ENCODE measurements around the gene ALK. TPM values are rescaled to one million over a fixed set of nuclear protein-coding genes. Genes with fewer than 3 reads are reported as not detected.

ALK gene
- total RNA-seq, 1 experiment from 2014 or later, result not detected

- DNase-seq (ENCODE audit: low spot score), result no peak
Observed at GRCh38 chr2:29718076-29718686, 203.2 kb downstream of the ALK start.

DNA sequence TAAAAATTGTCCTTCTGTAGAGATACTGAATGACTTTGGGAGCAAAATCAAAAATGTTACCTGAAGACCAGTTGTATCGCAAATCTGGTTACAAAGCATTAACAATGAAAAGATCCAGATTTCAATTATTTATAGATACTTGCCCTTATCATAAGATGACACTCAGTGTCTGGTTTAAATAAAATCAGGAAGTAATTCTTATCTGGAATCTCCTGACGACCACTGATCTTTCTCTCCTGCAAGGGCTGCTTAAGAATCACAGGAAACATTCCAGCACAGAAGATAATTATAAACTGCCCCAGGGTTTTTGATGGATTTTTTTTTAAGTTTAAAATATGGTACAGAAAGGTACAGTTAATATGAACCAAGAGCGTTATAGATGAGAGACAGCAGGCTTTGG lies 205.7 kb downstream of the ALK start:
- no peak for DNase-seq (ENCODE audit: low spot score)

DNA sequence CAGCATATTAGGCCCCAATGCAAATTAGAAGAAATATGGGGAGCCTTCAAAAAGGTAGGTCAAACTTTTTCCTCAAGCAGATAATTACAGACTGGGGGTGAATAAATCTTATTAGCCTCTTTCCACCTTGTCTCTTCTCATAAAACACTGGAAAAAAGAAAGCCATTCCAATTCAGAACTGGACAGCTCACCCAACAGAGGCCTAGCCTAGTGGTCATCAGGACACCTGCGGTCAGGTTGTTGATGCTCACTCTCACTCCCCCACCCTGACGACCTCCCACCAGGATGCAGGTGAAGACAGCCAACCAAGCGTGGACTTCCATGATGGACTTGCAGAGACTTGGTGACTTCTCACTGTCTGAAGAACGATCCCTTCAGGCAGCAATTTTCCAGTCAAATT lies 207.1 kb downstream of the ALK start:
- no peak for DNase-seq (ENCODE audit: low spot score)

- DNase-seq (ENCODE audit: low spot score), result no peak
Observed at GRCh38 chr2:29706171-29706720, 215.1 kb downstream of the ALK start.

DNA sequence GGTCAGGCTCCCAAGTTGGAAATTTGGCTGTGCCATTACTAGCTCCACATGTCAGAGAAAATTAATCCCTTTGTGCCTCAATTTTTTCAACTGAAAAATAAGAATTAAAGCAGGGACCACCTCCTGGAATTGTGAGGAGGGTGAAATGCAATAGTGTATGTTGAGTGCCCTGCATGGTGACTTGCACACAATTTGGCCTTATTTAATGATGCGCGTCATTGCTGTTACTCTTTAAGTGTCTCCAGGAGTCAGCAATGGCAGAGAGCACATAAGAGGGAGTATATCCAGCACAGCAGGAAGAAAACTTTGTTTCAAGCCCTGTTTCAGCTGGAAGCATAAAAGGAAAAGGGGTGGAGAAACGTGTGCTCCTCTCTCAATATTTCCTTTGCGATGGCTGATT lies 215.8 kb downstream of the ALK start:
- no peak for DNase-seq (ENCODE audit: low spot score)

DNA sequence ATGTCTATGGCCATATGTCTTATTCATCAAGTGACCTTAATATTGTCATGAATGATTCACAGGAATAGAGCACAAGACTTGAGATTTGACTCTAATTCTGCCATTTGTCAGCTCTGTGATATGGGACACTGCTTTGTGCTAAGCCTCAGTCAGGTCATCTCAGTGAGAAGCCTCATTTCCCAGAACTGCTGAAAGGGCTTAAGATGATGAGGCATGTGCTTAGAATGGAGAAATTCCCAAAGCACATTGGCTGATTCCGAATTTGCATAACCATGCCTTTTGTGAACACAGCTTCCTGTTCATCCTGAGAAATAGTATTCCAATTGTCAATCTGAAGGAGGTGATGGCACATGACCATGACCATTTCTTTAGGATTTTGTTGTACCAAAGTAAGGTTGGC lies 218.1 kb downstream of the ALK start:
- no peak for DNase-seq (ENCODE audit: low spot score)

- DNase-seq (ENCODE audit: low spot score), result no peak
Observed at GRCh38 chr2:29702276-29702675, 219.1 kb downstream of the ALK start.

DNA sequence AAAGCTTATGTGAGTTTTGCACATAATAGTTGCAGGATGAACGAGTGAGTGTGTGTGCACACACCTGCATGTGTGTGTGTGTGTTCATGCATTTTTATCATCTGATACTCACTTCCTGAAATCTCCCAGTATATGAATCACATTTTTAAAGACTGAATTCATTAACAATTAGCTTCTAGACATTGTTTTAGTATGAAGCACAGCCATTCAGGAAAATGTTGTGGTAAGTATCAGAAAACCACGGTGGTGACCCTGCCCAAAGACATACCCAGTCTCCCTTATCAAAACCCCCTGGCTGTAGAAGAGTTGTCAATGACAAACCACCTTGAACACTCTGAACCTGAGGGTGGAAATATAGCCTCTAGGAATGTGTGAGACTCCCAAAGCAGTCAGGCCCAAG lies 220.8 kb downstream of the ALK start:
- DNase-seq (ENCODE audit: low spot score), result no peak

GRCh38 chr2:29699045-29699444 lies 222.3 kb downstream of the ALK start:
- DNase-seq (ENCODE audit: low spot score), result no peak

- no peak for DNase-seq (ENCODE audit: low spot score)
Observed at GRCh38 chr2:29698216-29698615, 223.2 kb downstream of the ALK start.

GRCh38 chr2:29697715-29698114 lies 223.7 kb downstream of the ALK start:
- DNase-seq (ENCODE audit: low spot score), result no peak

DNA sequence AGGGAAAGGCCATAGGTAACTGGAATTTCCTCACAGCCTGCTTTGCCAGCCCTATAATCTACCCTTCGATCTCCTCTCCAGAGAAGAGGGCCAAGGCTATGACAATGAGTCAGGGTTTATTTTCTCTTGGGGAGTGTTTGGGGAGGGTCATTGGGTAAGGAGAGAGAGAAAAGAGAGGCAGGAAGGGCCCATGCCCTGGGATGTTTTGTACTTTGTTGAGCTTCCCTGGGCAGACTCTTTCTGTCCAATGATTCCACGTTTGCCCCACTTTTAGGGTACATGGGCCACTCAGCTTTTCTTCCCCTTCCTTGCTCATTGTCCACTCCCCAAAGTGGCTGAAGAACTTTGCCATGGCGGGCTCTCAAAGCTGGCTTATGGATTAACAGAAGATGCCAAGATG lies 224.2 kb downstream of the ALK start:
- no peak for DNase-seq (ENCODE audit: low spot score)

DNA sequence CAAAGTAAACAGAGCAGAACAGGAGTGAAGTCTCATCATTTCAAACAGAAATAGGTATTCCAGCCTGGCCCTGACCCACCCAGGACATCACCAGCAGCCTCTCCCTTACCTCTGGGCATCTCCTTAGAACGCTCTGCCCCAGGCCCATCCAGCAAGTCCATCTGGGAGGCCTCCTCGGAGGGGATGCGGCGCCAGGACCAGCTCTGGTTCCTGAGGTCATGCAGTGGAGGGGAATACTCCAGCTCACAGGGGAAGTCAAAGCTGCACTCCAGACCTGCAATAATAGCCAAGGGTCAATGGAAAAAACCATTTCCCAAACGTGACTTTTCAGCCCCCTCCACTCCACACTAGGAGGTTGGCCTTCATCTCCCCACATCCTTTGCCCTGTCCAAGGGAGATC lies 226.6 kb downstream of the ALK start:
- no peak for DNase-seq (ENCODE audit: low spot score)

GRCh38 chr2:29691391-29691950 lies 229.9 kb downstream of the ALK start:
- DNase-seq (ENCODE audit: low spot score), result no peak

GRCh38 chr2:29689666-29690065 lies 231.7 kb downstream of the ALK start:
- no peak for DNase-seq (ENCODE audit: low spot score)

- DNase-seq (ENCODE audit: low spot score), result no peak
Observed at GRCh38 chr2:29688429-29688828, 233.0 kb downstream of the ALK start.

GRCh38 chr2:29687121-29687520 lies 234.3 kb downstream of the ALK start:
- DNase-seq (ENCODE audit: low spot score), result no peak

DNA sequence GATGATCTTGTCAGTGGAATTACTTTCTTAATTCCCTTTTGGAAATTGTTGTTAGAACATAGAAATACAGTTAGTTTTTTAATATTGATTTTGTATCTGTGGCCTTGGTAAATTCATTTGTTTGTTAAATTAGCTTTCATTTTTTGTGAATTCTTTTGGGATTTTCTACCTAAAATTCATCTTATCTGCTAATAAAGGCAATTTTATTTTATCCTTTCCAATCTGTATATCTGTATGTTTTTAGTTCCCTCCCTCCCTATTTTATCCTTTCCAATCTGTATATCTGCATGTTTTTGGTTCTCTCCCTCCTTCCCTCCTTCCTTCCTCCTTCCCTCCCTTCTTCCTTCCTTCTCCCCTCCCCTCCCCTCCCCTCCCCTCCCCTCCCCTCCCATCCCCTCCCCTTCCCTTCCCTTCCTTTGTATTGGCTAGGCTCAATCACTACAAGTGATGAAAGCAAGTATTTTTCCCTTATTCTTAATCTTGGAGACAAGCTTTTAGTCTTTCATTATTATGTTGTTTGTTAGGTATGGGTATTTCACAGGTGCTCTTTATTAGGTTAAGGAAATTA lies 244.4 kb downstream of the ALK start:
- no peak for DNase-seq (ENCODE audit: low spot score)

DNA sequence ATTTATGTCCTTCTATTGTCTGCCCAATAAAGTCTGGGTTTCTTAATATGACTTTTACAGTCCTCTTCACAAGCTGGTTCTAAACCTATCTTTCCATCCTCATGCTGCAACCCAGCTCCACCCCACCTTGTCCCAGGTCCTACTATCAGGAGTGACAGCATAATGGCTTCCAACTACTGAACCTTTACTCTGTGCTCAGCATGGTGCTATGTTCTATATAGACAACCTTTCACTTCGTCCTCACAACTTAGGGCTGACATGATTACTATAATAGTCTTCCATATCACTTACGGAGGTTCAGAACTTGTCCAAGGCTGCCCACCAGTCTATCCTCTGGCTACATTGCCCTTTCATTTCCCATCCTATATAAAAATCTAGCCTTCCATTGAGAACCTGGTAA lies 256.8 kb downstream of the ALK start:
- DNase-seq (ENCODE audit: low spot score), result no peak

DNA sequence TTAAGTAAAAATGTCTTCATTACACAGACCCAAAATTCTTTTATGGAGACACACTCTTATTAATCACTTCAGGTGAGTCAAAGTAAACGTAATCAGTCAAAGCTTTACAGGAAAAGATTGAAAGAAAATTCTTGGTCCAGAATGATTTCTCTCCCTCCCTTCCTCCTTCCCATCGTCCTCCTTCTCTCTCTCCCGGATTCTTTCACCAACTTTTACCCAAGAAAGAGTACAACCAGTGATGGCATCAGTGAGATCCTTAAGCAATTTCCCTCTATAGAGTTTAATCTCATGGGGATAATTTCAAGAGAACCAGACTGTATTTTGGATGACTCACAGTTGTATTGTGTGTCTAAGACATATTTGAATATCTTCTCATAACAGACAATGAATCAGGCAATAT lies 258.1 kb downstream of the ALK start:
- DNase-seq (ENCODE audit: low spot score), result no peak

DNA sequence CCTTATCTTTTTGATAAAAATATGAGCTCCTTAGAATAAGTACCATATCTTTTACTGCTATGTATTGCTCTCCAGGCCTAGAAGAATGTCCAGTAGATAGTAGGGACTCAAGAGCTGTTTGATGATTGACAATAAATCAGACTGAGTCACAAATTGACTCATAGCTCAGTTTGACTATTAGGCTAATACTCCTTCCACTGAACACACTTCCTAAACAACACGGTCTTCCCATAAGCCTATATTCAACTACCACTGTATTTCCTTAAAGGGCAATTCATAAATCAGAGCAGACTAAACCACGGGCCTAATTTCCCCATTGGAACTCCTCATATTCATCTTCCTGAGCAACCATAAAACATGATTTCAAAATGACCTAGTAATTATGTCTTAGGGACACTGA lies 258.5 kb downstream of the ALK start:
- DNase-seq (ENCODE audit: low spot score), result no peak

GRCh38 chr2:29660201-29660600 lies 261.2 kb downstream of the ALK start:
- DNase-seq (ENCODE audit: low spot score), result no peak

- no peak for DNase-seq (ENCODE audit: low spot score)
Observed at GRCh38 chr2:29659178-29659577, 262.2 kb downstream of the ALK start.

GRCh38 chr2:29657674-29658073 lies 263.7 kb downstream of the ALK start:
- DNase-seq (ENCODE audit: low spot score), result no peak
